K562 (cell line): ENCODE data around the gene CELSR3. TPM values are rescaled to one million over a fixed set of nuclear protein-coding genes. Genes with fewer than 3 reads are reported as not detected.
A peak's percentile ranks its signal among the peaks of the same experiment; 100 is the strongest.

Source experiments
- ATAC-seq: fragments of 200-7000 bp; cut with Tn5 transposase; 3 replicates; pipeline ENCODE4 v1.9.1; 2020; ENCODE audit warnings: moderate library complexity
- BruUV-seq: library from RNA; stranded (reverse); fragments of 400-500 nt; replicated peaks from 2 replicates; lab custom pipeline; 2021; lab: Mats Ljungman, UMichigan
- CTCF ChIA-PET: fragments of 300-600 bp; formaldehyde crosslinking; extraction: SDS; loops from one replicate; lab custom pipeline; 2021; ENCODE audit warnings: low intra/inter-chr PET ratio; lab: Yijun Ruan, JAX
- POLR2A ChIA-PET: fragments of 300-600, 350-650 bp; sonication (Branson Sonifier 250); formaldehyde crosslinking; extraction: SDS; loops from one replicate; lab custom pipeline; 2021; ENCODE audit warnings: antibody characterized with exemption, inconsistent platforms; lab: Yijun Ruan, JAX
- DNase-seq, 4 experiments: peaks; one replicate each; pipeline versions ENCODE4 v3.0.0 to v3.0.0-alpha.2; 2011 to 2018; ENCODE audit warnings: low spot score in 3 of 4, mixed read lengths in 3 of 4; ENCODE audit errors: extremely low read depth in 1 of 4
- FAIRE-seq: peaks from 2 replicates; lab custom pipeline; 2011; peaks lifted over from hg19 to GRCh38; lab: Jason Lieb, UNC
- H2AFZ ChIP-seq: 2 replicates; pipeline ENCODE4 v1.6.0; 2011; ENCODE audit warnings: low read depth, low read length, control low read depth, inconsistent platforms
- H3K27ac ChIP-seq: fragments of 200-600 bp; 3 replicates; pipeline ENCODE4 v1.8.0; 2011; ENCODE audit warnings: low read depth, mild to moderate bottlenecking, control low read depth, inconsistent platforms, low read length, moderate library complexity, mixed read lengths; ENCODE audit errors: extremely low read depth
- H3K27me3 ChIP-seq, 2 experiments: fragments of 300-600 bp in 1 of 2; 2 replicates in 1 of 2; 3 replicates in 1 of 2; pipeline versions ENCODE4 v1.6.0 to v1.8.0; 2011; ENCODE audit warnings: inconsistent platforms in 2 of 2, low read length in 2 of 2, mild to moderate bottlenecking in 1 of 2, mixed read lengths in 1 of 2, moderate library complexity in 1 of 2; ENCODE audit not compliant: control insufficient read depth in 2 of 2, insufficient read depth in 2 of 2
- H3K36me3 ChIP-seq: fragments of 300-600 bp; 3 replicates; pipeline ENCODE4 v1.8.0; 2011; ENCODE audit warnings: mild to moderate bottlenecking, low read length, inconsistent platforms; ENCODE audit not compliant: control insufficient read depth, insufficient read depth
- H3K4me1 ChIP-seq, 2 experiments: fragments of 200-600 bp in 1 of 2; replicated peaks in 1 of 2; 2 replicates in 1 of 2; 3 replicates in 1 of 2; pipeline versions ENCODE4 v1.5.1 to v1.8.0; 2011; ENCODE audit warnings: inconsistent platforms in 2 of 2, low read length in 2 of 2, mild to moderate bottlenecking in 1 of 2, mixed read lengths in 1 of 2, moderate library complexity in 1 of 2; ENCODE audit not compliant: control insufficient read depth in 2 of 2, insufficient read depth in 2 of 2
- H3K4me2 ChIP-seq: 2 replicates; pipeline ENCODE4 v1.6.1; 2011; ENCODE audit warnings: low read length, control low read depth, inconsistent platforms, mixed read lengths; ENCODE audit not compliant: insufficient read depth
- H3K4me3 ChIP-seq: fragments of 200-600 bp; sonication (generic), shearing (Covaris generic); 2 replicates; pipeline ENCODE4 v1.5.1; 2016; ENCODE audit warnings: control low read depth, inconsistent platforms
- H3K79me2 ChIP-seq: fragments of 200-600 bp; 3 replicates; pipeline ENCODE4 v1.8.0; 2011; ENCODE audit warnings: low read length, inconsistent platforms; ENCODE audit not compliant: control insufficient read depth, insufficient read depth
- H3K9ac ChIP-seq, 2 experiments: 2 replicates each; pipeline versions ENCODE4 v1.6.0 to v1.6.1; 2011; ENCODE audit warnings: low read depth in 2 of 2, low read length in 2 of 2, control low read depth in 1 of 2, inconsistent platforms in 1 of 2, mild to moderate bottlenecking in 1 of 2, mixed read lengths in 1 of 2; ENCODE audit not compliant: insufficient read depth in 1 of 2
- H3K9me1 ChIP-seq: one replicate; pipeline ENCODE4 v1.6.0; 2011; ENCODE audit warnings: inconsistent platforms, mild to moderate bottlenecking, low read length, moderate library complexity; ENCODE audit not compliant: control insufficient read depth, insufficient read depth
- H3K9me3 ChIP-seq: replicated peaks from 2 replicates; pipeline ENCODE4 v1.5.1; 2011; ENCODE audit warnings: low read depth, low read length, inconsistent platforms; ENCODE audit not compliant: control insufficient read depth, insufficient read depth
- H4K20me1 ChIP-seq: replicated peaks from 2 replicates; pipeline ENCODE4 v1.6.1; 2011; ENCODE audit warnings: low read length, inconsistent platforms, mixed read lengths; ENCODE audit not compliant: control insufficient read depth, insufficient read depth
- MITF ChIP-seq: IDR thresholded peaks from 2 replicates; pipeline ENCODE4 v1.6.1; 2014; ENCODE audit warnings: antibody characterized with exemption
- POLR2G ChIP-seq: fragments of 200-400 bp; formaldehyde crosslinking; IDR thresholded peaks from 2 replicates; pipeline ENCODE4 v1.6.1; 2017; ENCODE audit warnings: low read depth, mild to moderate bottlenecking, antibody characterized with exemption, low read length, moderate library complexity
- RBFOX2 ChIP-seq: fragments of 200-400 bp; formaldehyde crosslinking; IDR thresholded peaks from 2 replicates; pipeline ENCODE4 v1.6.1; 2017; ENCODE audit warnings: low read depth, mild to moderate bottlenecking, low read length, moderate library complexity
- ZKSCAN1 ChIP-seq: fragments of 150-350 bp; IDR thresholded peaks from 2 replicates; pipeline ENCODE4 v1.6.1; 2016; ENCODE audit warnings: low read depth, low read length
- ZNF76 ChIP-seq: fragments of 250-450 bp; sonication (Bioruptor Pico); IDR thresholded peaks from 2 replicates; pipeline ENCODE4 v1.4.0; 2020; ENCODE audit warnings: mild to moderate bottlenecking, moderate library complexity, borderline replicate concordance
- WGBS: fragments of 100-300 bp; shearing (Covaris generic); methylation state at CpG from one replicate; pipeline ENCODE4 v1.1.6; 2016; ENCODE audit warnings: low coverage, mixed read lengths; ENCODE audit not compliant: insufficient coverage; ENCODE audit errors: missing lambda C conversion rate; 5-methylcytosine and 5-hydroxymethylcytosine counted together
- in situ Hi-C: fragments of 300-500 bp; cut with MboI; formaldehyde crosslinking; loops from 4 replicates; pipeline ENCODE4 v1.15.0; 2018; ENCODE audit warnings: inconsistent platforms, mixed read lengths
- intact Hi-C: fragments of 100-400 bp; cut with micrococcal nuclease; formaldehyde crosslinking; loops from 2 replicates; pipeline ENCODE4 v1.14.2; 2022
- polyA plus RNA-seq, 8 experiments: library from polyadenylated mRNA; depleted of rRNA in 4 of 8; stranded (reverse) in 5 of 8; unstranded in 3 of 8; fragments of >200 nt; fragmentation: Nextera tagmentation in 2 of 8; fragmentation: Illumina TruSeq in 1 of 8; extraction: Ambion mirVana in 2 of 8; extraction: Trizol in 1 of 8; gene quantifications; 2 replicates each; pipeline versions ENCODE4 v1.2.1 to v1.2.3, GENCODE V29; 2011 to 2014; ENCODE audit warnings: inconsistent platforms in 1 of 8, missing spikeins in 1 of 8
- total RNA-seq, 7 experiments: library from RNA; depleted of rRNA in 6 of 7; stranded (reverse); fragments of >200 nt in 6 of 7; fragmentation: Illumina TruSeq in 2 of 7; extraction: Trizol in 2 of 7; gene quantifications; 2 replicates each; pipeline versions ENCODE4 v1.2.1 to v1.2.3, GENCODE V29; 2011 to 2021; ENCODE audit warnings: low replicate concordance in 1 of 7

Gene CELSR3
- total and polyA plus RNA-seq, 9 of the 15 experiments (the other 6 are each of a cell fraction or from before 2014, with no cell fraction given): 0.10 to 2.7 (median 0.76) TPM

GRCh38 chr3:48621461-48621869, 41.2 kb downstream of the CELSR3 start, which contains the start of gene TMEM89:
Gene TMEM89, minus strand, starts transcription at chr3:48621769. Its CDS starts 13 bp downstream, at chr3:48621756.
- Histone ChIP-seq H2AFZ (no peak within 1 kb of the TSS), H3K9me1 (no peaks in the 10 kb centered on the region), H3K79me2 (no peaks in the 10 kb centered on the region), H3K4me1 (peaks cover 0 to 7% of the 10 kb centered on the region in 2 experiments; a peak in 2 of 5 replicates), H3K27ac (no peak within 1 kb of the TSS), H3K27me3 (no peaks in the 10 kb centered on the region), H3K4me3 (no peak within 1 kb of the TSS), H3K9ac (peak within 1 kb of the TSS in 1 of 2 experiments; percentile 5; a peak in 1 of 4 replicates), H4K20me1 (no peaks in the 10 kb centered on the region), H3K9me3 (peaks cover 6% of the 10 kb centered on the region; the same call in 1 of the 2 replicates), H3K36me3 (peaks cover 15% of the 10 kb centered on the region; the same call in 1 of the 3 replicates), H3K4me2 (no peak within 1 kb of the TSS)
- intact Hi-C loops (no loop called here), in situ Hi-C loops (no loop called here)
- FAIRE-seq: no peak
- no peak for TF ChIP-seq ZKSCAN1
- 0 out of 2 replicates have a peak, but pooled peaks have one; percentile 21 for TF ChIP-seq RBFOX2
- TF ChIP-seq MITF: no peak
- TF ChIP-seq ZNF76 (CRISPR knock-in tag): no peak
- TF ChIP-seq POLR2G: 0 out of 2 replicates have a peak, but pooled peaks have one; percentile 14
- no peak for DNase-seq
- ChIA-PET CTCF (no interaction called here), POLR2A (interaction anchor here (0.5 to 0.9 kb wide), 2 partner anchors 12 to 1059 kb away, joined by 3 to 5 read pairs; no protein-coding TSS in a partner anchor)
- ATAC-seq: no peak
- BruUV-seq: no TSS peak
- WGBS: 52% methylated on average over 15 of the region's 19 CpGs
